Measurements from ENCODE around the gene MAG.

Gene MAG

DNA sequence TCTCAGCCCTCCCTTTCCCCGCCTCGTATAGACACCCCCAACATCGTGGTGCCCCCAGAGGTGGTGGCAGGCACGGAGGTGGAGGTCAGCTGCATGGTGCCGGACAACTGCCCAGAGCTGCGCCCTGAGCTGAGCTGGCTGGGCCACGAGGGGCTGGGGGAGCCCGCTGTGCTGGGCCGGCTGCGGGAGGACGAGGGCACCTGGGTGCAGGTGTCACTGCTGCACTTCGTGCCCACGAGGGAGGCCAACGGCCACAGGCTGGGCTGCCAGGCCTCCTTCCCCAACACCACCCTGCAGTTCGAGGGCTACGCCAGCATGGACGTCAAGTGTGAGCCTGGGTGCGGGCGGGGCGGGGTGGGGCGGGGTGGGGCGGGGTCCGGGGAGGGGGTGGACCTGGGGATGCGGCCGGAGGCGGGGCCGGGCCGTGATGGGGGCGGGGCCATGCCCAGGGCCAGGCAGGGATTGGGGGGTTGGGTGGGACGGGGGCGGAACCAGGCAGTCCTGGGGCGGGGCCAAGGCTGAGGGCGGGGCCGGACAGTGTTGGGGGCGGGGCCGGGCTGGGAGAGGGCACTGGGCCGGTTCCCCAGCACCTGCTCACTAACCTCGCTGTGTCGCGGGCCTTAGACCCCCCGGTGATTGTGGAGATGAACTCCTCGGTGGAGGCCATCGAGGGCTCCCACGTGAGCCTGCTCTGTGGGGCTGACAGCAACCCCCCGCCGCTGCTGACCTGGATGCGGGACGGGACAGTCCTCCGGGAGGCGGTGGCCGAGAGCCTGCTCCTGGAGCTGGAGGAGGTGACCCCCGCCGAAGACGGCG is 7.8 kb downstream of the MAG start:
- DNase-seq (ENCODE audit: low read depth) = no peak

DNA sequence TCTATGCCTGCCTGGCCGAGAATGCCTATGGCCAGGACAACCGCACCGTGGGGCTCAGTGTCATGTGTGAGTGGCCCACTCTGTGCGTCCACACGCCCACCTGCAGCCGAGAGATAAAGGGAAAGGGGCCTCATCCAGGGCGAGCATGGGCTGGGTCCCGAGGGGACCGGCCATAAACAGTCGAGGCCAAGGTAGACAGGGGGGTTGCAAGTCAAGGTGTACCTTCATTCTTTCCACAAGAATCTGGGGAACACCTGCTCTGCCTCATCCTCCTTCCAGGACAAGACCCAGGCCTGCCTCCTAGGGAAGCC is 8.3 kb downstream of the MAG start:
- DNase-seq (ENCODE audit: low read depth) = no peak

- DNase-seq (ENCODE audit: low read depth) = no peak
Observed at GRCh38 chr19:35301961-35302360, 10.0 kb downstream of the MAG start.

- DNase-seq (ENCODE audit: low read depth) = no peak
Observed at GRCh38 chr19:35302446-35302845, 10.5 kb downstream of the MAG start.

GRCh38 chr19:35303357-35303915 is 11.5 kb downstream of the MAG start:
- no peak for DNase-seq (ENCODE audit: low read depth)

DNA sequence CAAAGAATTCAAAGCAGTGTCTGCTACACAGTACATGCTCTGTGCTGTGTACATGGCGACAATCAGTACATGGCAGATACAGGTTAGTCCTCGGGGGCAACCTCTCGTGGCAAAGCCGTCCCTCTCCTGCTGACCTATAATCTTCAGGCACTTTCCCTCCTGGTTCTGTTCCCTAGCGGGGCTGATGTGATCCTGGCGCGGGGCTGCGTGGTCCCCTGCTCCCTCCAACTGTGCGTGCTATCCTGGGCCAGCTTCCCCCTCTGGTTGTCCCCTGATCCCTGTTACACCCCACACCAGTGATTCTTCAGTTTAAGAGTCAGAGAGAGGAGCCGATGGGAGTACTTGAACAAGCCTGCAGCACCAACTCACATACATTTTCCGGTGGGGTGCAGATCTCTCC is 12.1 kb downstream of the MAG start:
- no peak for DNase-seq (ENCODE audit: low read depth)

DNA sequence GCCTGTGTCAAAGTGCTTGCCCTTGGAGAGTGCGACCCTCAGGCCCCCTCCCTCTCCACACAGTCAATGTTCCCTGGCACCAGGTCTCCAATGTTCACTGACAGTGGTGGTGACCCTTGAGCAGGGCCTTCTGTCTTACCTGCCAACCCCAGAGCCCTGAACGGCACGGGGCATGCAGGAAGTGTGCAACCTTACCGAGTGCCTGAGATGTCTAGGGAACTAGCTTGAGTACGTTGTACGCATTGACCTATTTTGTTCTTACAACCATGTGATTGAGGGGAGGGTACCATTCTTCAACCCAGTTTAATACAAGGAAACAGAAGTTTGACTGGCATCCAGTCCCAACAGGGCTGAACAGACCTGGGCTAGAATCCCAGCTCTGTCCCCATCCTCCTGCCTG is 13.2 kb downstream of the MAG start:
- no peak for DNase-seq (ENCODE audit: low read depth)

DNA sequence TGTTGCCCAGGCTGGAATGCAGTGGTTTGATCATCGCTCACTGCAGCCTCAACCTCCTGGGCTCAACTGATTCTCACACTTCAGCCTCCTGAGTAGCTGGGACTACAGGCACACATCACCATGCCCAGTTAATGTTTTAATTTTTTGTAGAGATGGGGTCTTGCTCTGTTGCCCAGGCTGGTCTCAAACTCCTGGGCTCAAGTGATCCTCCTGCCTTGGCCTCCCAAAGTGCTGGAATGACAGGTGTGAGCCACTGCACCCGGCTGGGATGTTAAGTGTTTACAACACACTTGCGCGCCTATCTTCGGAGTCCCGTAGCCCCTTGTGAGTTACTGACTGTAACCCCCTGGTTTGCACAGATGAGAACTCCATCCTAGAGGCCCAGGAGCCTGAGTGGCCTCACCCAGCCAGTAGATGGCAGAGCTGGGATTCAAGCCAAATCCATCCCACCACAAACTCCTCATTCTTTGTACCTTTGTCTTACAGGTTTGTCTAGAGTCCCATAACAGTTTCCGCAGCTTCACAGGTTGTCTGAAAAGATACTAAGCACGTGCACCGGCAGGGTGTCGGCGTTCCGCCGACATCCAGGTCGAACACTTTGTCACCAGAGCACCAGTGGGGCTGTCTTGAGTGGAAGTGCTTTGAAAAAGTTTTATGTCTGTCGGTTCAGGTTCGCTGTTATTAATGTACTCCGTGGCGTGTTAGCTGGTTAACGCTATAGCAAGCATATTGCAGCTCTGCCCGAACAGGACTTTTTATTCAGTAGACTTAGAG is 14.7 kb downstream of the MAG start:
- no peak for DNase-seq (ENCODE audit: low read depth)

GRCh38 chr19:35307931-35308330 is 16.0 kb downstream of the MAG start:
- DNase-seq (ENCODE audit: low read depth) = no peak

GRCh38 chr19:35308910-35309309 is 16.9 kb downstream of the MAG start:
- DNase-seq (ENCODE audit: low read depth) = no peak

- DNase-seq (ENCODE audit: low read depth) = peak; percentile 94
Observed at GRCh38 chr19:35309481-35310279, 17.7 kb downstream of the MAG start.

DNA sequence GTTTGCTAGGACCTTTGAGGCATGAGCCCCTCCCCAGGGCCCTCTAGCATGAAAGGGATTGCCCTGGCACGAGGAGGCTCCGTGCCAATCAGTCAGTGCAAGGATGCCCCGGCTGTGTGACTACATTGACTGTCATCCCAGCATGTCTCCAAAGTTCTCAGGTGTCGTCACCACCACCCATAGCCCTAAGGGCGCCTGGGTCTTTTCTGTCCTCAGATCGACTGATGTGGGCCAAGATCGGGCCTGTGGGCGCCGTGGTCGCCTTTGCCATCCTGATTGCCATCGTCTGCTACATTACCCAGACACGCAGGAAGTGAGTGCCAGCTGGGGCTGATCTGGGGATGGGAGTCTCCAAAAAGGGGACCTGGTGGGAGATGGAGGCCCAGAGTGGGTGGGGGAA is 18.4 kb downstream of the MAG start:
- no peak for DNase-seq (ENCODE audit: low read depth)

- no peak for DNase-seq (ENCODE audit: low read depth)
Observed at GRCh38 chr19:35310811-35311465, 19.0 kb downstream of the MAG start.

DNA sequence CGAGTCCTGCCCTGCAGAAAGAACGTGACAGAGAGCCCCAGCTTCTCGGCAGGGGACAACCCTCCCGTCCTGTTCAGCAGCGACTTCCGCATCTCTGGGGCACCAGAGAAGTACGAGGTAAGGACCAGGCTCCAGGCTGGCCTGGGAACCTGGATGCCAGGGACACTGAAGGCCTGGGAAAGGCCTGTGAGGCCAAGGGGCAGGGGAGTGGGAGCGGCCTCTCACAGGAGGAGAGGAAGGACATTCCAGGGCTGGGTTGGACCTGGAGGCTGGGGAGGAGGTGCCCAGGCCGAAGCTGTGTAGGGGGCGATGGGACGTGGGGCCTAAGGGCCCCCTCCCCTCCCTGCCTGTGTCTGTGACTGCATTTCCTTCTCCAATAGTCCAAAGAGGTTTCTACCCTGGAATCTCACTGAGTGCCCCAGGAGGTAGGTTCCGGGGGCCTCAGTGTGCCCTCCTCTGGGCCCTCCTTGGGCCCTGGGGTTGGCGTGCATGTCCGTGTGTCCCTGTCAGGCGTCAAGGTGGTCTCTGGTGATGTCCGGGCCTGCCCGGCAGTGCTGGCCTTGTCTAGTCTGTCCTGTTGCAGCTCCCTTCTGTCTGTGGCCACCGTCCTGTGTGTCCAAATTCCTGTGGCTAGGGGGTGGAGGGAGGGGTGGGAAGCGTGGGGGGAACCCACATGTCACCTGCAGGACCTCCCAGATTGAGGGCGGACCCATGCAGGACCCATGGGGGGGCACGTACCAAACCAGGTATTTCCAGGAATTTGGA is 20.1 kb downstream of the MAG start:
- DNase-seq (ENCODE audit: low read depth) = no peak

DNA sequence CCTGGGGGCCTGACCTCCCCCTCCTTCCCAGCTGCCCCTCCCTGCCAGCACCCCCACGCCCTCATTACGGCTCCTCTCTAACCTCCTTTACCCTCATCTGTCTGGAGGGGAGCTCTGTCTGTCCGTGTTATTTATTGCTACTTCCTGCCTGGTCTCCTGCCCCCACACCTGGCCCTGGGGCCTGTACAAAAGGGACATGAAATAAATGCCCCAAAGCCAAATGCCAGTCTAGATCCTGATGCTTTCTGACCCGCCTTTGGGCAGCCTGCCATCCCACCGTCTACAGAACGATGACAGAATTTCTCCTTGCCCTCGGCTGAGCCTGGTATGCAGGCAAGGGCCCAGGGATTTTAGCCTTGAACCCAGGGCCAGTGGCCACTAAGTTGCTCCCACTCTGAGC is 21.6 kb downstream of the MAG start:
- DNase-seq (ENCODE audit: low read depth) = no peak

GRCh38 chr19:35314031-35314430 is 22.1 kb downstream of the MAG start:
- DNase-seq (ENCODE audit: low read depth) = no peak

DNA sequence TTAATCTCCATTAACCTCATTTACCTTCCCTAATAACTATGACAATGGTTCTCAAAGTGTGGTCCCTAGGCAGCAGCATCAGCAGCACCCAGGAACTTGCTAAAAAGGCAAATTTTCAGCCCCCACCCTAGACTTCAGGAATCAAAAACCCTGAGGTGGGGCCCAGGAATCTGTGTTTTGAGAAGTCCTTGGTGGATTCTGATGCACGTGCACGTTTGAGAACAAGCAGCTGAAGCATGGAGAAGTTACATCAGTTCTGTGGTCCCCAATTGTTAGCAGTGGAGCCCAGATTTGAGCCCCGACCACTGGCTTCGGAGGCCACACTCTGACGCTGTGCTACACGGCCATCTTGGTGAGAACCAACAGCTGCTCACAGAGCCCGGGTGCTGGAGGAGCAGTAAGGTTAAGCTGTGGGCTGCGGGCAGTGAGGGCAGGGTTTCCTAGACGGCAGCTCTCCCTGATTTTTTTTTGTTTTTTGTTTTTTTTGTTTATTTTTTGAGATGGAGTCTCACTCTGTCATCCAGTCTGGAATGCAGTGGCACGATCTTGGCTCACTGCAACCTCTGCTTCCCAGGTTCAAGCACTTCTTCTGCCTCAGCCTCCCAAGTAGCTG is 23.0 kb downstream of the MAG start:
- no peak for DNase-seq (ENCODE audit: low read depth)

- no peak for DNase-seq (ENCODE audit: low read depth)
Observed at GRCh38 chr19:35315883-35316282, 23.9 kb downstream of the MAG start.

GRCh38 chr19:35316560-35316959 is 24.6 kb downstream of the MAG start:
- DNase-seq (ENCODE audit: low read depth) = no peak

GRCh38 chr19:35317464-35318043 is 25.6 kb downstream of the MAG start:
- no peak for DNase-seq (ENCODE audit: low read depth)

Measured in iris pigment epithelial cell (primary cell).